ENCODE measurements around the gene PDE8B.

The PDE8B gene

GRCh38 chr5:77209495-77210090, 887 bp upstream of the PDE8B start:
- Histone ChIP-seq H3K9me3 (ENCODE audit: control extremely low read depth in 1 of 5, control insufficient read depth in 4 of 5, insufficient read depth in 2 of 5, low read depth in 1 of 5, low read length in 4 of 5) (no peaks in the 10 kb centered on the region), H3K4me1 (ENCODE audit: control extremely low read depth in 1 of 4, control insufficient read depth in 4 of 4, insufficient read depth in 4 of 4, low read length in 3 of 4) (peaks cover 5 to 17% (median 13%) of the 10 kb centered on the region in 4 experiments), H3K27me3 (replicated peaks in 2 of 5; ENCODE audit: control insufficient read depth in 4 of 5, insufficient read depth in 5 of 5, low read length in 4 of 5) (peaks cover 9 to 37% (median 15%) of the 10 kb centered on the region in 5 experiments), H3K4me3 (ENCODE audit: control insufficient read depth in 1 of 7, extremely low read depth in 1 of 7, insufficient read depth in 4 of 7, low read depth in 2 of 7, low read length in 6 of 7) (peak overlapping the region in 3 of 7 experiments; percentile 19 to 78 (median 72)), H3K36me3 (ENCODE audit: control insufficient read depth in 4 of 4, insufficient read depth in 4 of 4, low read length in 3 of 4) (no peaks in the 10 kb centered on the region), H3K27ac (ENCODE audit: insufficient read depth in 1 of 2, low read depth in 1 of 2, low read length in 2 of 2, poor library complexity in 1 of 2, severe bottlenecking in 2 of 2) (no peak overlapping the region)
- peak in 1 of 3 donors; percentile 5 for DNase-seq
- ChIA-PET POLR2A (no interaction called here), CTCF (interaction anchor here (1.3 kb wide), 1 partner anchor 10 kb away, joined by 3 read pairs; no protein-coding TSS in a partner anchor)
- WGBS (ENCODE audit: insufficient coverage): 88% methylated on average over 14 of the region's 14 CpGs

DNA sequence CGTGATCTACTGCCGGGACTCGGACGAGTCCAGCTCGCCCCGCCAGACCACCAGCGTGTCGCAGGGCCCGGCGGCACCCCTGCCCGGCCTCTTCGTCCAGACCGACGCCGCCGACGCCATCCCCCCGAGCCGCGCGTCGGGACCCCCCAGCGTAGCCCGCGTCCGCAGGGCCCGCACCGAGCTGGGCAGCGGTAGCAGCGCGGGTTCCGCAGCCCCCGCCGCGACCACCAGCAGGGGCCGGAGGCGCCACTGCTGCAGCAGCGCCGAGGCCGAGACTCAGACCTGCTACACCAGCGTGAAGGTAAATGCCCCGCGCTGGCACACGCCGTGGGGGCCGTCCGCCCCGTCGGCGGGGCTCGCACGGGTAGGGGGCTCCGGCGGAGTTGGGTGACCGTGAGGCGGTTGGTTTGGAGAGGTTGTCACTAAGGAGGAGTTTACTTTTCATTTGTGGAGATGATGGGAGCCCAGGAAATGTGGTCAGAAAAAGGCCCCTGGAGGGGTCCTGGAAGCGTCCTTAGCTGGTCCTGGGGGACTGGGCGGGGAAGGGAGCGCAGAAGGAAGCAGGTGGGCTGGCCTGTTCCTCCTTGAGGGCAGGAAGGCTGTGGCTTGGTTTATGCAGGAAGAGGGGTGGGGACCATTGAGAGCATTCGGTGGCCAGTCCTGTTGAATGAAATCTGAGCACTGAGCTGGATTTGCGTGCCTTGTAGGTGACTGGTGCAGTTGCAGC, 647 bp downstream of the PDE8B start:
- ChIA-PET POLR2A (no interaction called here), CTCF (interaction anchor here (1.0 to 1.2 kb wide), 2 partner anchors 8 to 379 kb away, joined by 3 read pairs; no protein-coding TSS in a partner anchor)
- under 1% methylated on average over 48 of the region's 61 CpGs for WGBS (ENCODE audit: insufficient coverage)
- H3K4me3 ChIP-seq (ENCODE audit: control insufficient read depth in 1 of 7, extremely low read depth in 1 of 7, insufficient read depth in 4 of 7, low read depth in 2 of 7, low read length in 6 of 7): peak overlapping the region; percentile 45 to 78 (median 66)
- peaks cover 9 to 37% (median 15%) of the 10 kb centered on the region in 5 experiments for H3K27me3 ChIP-seq (replicated peaks in 2 of 5; ENCODE audit: control insufficient read depth in 4 of 5, insufficient read depth in 5 of 5, low read length in 4 of 5)
- H3K36me3 ChIP-seq (ENCODE audit: control insufficient read depth in 4 of 4, insufficient read depth in 4 of 4, low read length in 3 of 4): no peaks in the 10 kb centered on the region
- H3K27ac ChIP-seq (ENCODE audit: insufficient read depth in 1 of 2, low read depth in 1 of 2, low read length in 2 of 2, poor library complexity in 1 of 2, severe bottlenecking in 2 of 2): no peak overlapping the region
- peak in 2 of 3 donors; percentile 46 to 60 for DNase-seq
- no peaks in the 10 kb centered on the region for H3K9me3 ChIP-seq (ENCODE audit: control extremely low read depth in 1 of 5, control insufficient read depth in 4 of 5, insufficient read depth in 2 of 5, low read depth in 1 of 5, low read length in 4 of 5)
- peaks cover 5 to 17% (median 13%) of the 10 kb centered on the region in 4 experiments for H3K4me1 ChIP-seq (ENCODE audit: control extremely low read depth in 1 of 4, control insufficient read depth in 4 of 4, insufficient read depth in 4 of 4, low read length in 3 of 4)

DNA sequence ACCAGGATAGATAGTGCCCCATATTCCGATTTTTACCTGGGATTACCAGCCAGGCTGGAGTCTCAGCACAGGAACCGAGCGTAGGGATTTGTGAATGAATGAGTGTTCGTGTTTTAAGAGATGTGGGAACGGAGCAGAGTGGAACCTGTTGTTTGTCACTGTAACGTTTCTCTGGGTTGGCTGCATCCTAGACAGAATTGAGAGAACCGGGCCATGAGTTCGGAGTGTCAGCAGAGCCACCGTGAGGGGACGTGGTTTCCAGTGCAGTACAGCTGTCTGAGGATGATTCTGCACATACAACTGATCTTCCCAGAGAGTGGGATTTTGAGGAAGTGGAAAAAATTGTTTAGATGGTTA, 1.2 kb downstream of the PDE8B start:
- DNase-seq: peak in 2 of 3 donors; percentile 39 to 48
- Histone ChIP-seq H3K27me3 (replicated peaks in 2 of 5; ENCODE audit: control insufficient read depth in 4 of 5, insufficient read depth in 5 of 5, low read length in 4 of 5) (peaks cover 9 to 37% (median 15%) of the 10 kb centered on the region in 5 experiments), H3K4me1 (ENCODE audit: control extremely low read depth in 1 of 4, control insufficient read depth in 4 of 4, insufficient read depth in 4 of 4, low read length in 3 of 4) (peaks cover 5 to 17% (median 13%) of the 10 kb centered on the region in 4 experiments), H3K36me3 (ENCODE audit: control insufficient read depth in 4 of 4, insufficient read depth in 4 of 4, low read length in 3 of 4) (no peaks in the 10 kb centered on the region), H3K4me3 (ENCODE audit: control insufficient read depth in 1 of 7, extremely low read depth in 1 of 7, insufficient read depth in 4 of 7, low read depth in 2 of 7, low read length in 6 of 7) (peak overlapping the region in 6 of 7 experiments; percentile 51 to 78 (median 69)), H3K27ac (ENCODE audit: insufficient read depth in 1 of 2, low read depth in 1 of 2, low read length in 2 of 2, poor library complexity in 1 of 2, severe bottlenecking in 2 of 2) (no peak overlapping the region), H3K9me3 (ENCODE audit: control extremely low read depth in 1 of 5, control insufficient read depth in 4 of 5, insufficient read depth in 2 of 5, low read depth in 1 of 5, low read length in 4 of 5) (no peaks in the 10 kb centered on the region)
- POLR2A ChIA-PET: no interaction called here
- CTCF ChIA-PET: interaction anchor here (1.0 to 1.2 kb wide), 2 partner anchors 9 to 380 kb away, joined by 3 read pairs; no protein-coding TSS in a partner anchor
- WGBS (ENCODE audit: insufficient coverage): 5% methylated on average over 6 of the region's 10 CpGs

DNA sequence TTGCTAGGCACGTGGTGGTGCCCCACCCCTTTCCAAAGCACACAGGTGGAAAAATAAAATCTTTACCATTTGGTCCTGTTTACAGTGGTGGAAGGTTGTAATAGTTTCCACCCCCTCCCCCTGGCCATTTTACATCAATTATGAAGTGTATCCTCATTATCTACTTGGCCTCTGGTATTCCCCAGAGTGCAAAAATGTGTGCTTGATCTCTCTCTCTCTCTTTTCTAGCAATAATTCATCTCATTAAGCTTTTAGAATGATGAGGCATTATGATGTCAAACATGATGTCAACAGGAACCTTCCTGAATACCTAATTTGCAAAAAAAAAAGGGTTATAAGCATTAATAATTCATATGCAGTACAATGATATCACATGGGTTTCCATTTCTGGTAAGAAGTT, 3.1 kb downstream of the PDE8B start:
- peaks cover 5 to 17% (median 13%) of the 10 kb centered on the region in 4 experiments for H3K4me1 ChIP-seq (ENCODE audit: control extremely low read depth in 1 of 4, control insufficient read depth in 4 of 4, insufficient read depth in 4 of 4, low read length in 3 of 4)
- DNase-seq: no peak
- WGBS (ENCODE audit: insufficient coverage): no CpG with 5 or more reads among the region's 1 CpG
- H3K4me3 ChIP-seq (ENCODE audit: control insufficient read depth in 1 of 7, extremely low read depth in 1 of 7, insufficient read depth in 4 of 7, low read depth in 2 of 7, low read length in 6 of 7): no peak overlapping the region
- ChIA-PET POLR2A (no interaction called here), CTCF (interaction anchor here (0.9 kb wide), 2 partner anchors 19 to 136 kb away, joined by 3 read pairs; no protein-coding TSS in a partner anchor)
- H3K27me3 ChIP-seq (replicated peaks in 2 of 5; ENCODE audit: control insufficient read depth in 4 of 5, insufficient read depth in 5 of 5, low read length in 4 of 5): peaks cover 9 to 35% (median 15%) of the 10 kb centered on the region in 5 experiments
- no peaks in the 10 kb centered on the region for H3K36me3 ChIP-seq (ENCODE audit: control insufficient read depth in 4 of 4, insufficient read depth in 4 of 4, low read length in 3 of 4)
- H3K9me3 ChIP-seq (ENCODE audit: control extremely low read depth in 1 of 5, control insufficient read depth in 4 of 5, insufficient read depth in 2 of 5, low read depth in 1 of 5, low read length in 4 of 5): no peaks in the 10 kb centered on the region
- no peak overlapping the region for H3K27ac ChIP-seq (ENCODE audit: insufficient read depth in 1 of 2, low read depth in 1 of 2, low read length in 2 of 2, poor library complexity in 1 of 2, severe bottlenecking in 2 of 2)

- no peak for DNase-seq
- ChIA-PET CTCF (no interaction called here), POLR2A (no interaction called here)
- WGBS (ENCODE audit: insufficient coverage): 96% methylated on average over 3 of the region's 4 CpGs
- Histone ChIP-seq H3K9me3 (ENCODE audit: control extremely low read depth in 1 of 5, control insufficient read depth in 4 of 5, insufficient read depth in 2 of 5, low read depth in 1 of 5, low read length in 4 of 5) (no peaks in the 10 kb centered on the region), H3K36me3 (ENCODE audit: control insufficient read depth in 4 of 4, insufficient read depth in 4 of 4, low read length in 3 of 4) (no peaks in the 10 kb centered on the region), H3K4me3 (ENCODE audit: control insufficient read depth in 1 of 7, extremely low read depth in 1 of 7, insufficient read depth in 4 of 7, low read depth in 2 of 7, low read length in 6 of 7) (no peak overlapping the region), H3K4me1 (ENCODE audit: control extremely low read depth in 1 of 4, control insufficient read depth in 4 of 4, insufficient read depth in 4 of 4, low read length in 3 of 4) (peaks cover 5 to 17% (median 13%) of the 10 kb centered on the region in 4 experiments), H3K27me3 (replicated peaks in 2 of 5; ENCODE audit: control insufficient read depth in 4 of 5, insufficient read depth in 5 of 5, low read length in 4 of 5) (peaks cover 7 to 34% (median 15%) of the 10 kb centered on the region in 5 experiments), H3K27ac (ENCODE audit: insufficient read depth in 1 of 2, low read depth in 1 of 2, low read length in 2 of 2, poor library complexity in 1 of 2, severe bottlenecking in 2 of 2) (no peak overlapping the region)
Measured at GRCh38 chr5:77214151-77214550, 3.7 kb downstream of the PDE8B start.

GRCh38 chr5:77218263-77218662, 7.8 kb downstream of the PDE8B start:
- H3K4me1 ChIP-seq (ENCODE audit: control extremely low read depth in 1 of 4, control insufficient read depth in 4 of 4, insufficient read depth in 4 of 4, low read length in 3 of 4): no peaks in the 10 kb centered on the region
- H3K36me3 ChIP-seq (ENCODE audit: control insufficient read depth in 4 of 4, insufficient read depth in 4 of 4, low read length in 3 of 4): no peaks in the 10 kb centered on the region
- CTCF ChIA-PET: interaction anchor here (0.9 to 1.9 kb wide), 6 partner anchors 9 to 78 kb away, joined by 3 to 5 read pairs (median 4); no protein-coding TSS in a partner anchor
- 80% methylated on average over 1 of the region's 4 CpGs for WGBS (ENCODE audit: insufficient coverage)
- H3K27me3 ChIP-seq (replicated peaks in 2 of 5; ENCODE audit: control insufficient read depth in 4 of 5, insufficient read depth in 5 of 5, low read length in 4 of 5): peaks cover 0 to 7% (median 0%) of the 10 kb centered on the region in 5 experiments
- no peak overlapping the region for H3K27ac ChIP-seq (ENCODE audit: insufficient read depth in 1 of 2, low read depth in 1 of 2, low read length in 2 of 2, poor library complexity in 1 of 2, severe bottlenecking in 2 of 2)
- POLR2A ChIA-PET: no interaction called here
- peak in 2 of 3 donors; percentile 30 to 33 for DNase-seq
- H3K4me3 ChIP-seq (ENCODE audit: control insufficient read depth in 1 of 7, extremely low read depth in 1 of 7, insufficient read depth in 4 of 7, low read depth in 2 of 7, low read length in 6 of 7): no peak overlapping the region
- peaks cover 0 to 2% (median 0%) of the 10 kb centered on the region in 5 experiments for H3K9me3 ChIP-seq (ENCODE audit: control extremely low read depth in 1 of 5, control insufficient read depth in 4 of 5, insufficient read depth in 2 of 5, low read depth in 1 of 5, low read length in 4 of 5)

DNA sequence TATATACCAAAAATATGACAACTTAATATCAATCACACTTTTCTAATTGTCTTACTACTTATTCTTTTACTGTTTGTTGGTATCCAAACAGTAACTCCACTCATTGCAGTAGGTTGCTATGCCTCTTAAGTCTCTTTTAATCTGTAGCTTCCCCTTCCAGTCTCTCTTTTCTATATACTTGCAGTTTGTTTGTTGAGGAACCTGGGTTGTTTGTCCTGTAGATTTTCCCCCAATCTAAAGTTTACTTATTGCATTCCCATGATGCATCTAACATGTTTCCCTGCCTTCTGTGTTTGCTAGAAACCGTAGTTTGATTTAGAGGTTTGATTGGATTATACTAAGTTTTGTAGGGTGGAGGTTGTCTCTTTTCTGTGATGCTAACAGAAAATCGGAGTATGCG, 10.6 kb downstream of the PDE8B start:
- WGBS (ENCODE audit: insufficient coverage): no CpG with 5 or more reads among the region's 3 CpGs
- no peaks in the 10 kb centered on the region for H3K36me3 ChIP-seq (ENCODE audit: control insufficient read depth in 4 of 4, insufficient read depth in 4 of 4, low read length in 3 of 4)
- POLR2A ChIA-PET: no interaction called here
- no peaks in the 10 kb centered on the region for H3K4me1 ChIP-seq (ENCODE audit: control extremely low read depth in 1 of 4, control insufficient read depth in 4 of 4, insufficient read depth in 4 of 4, low read length in 3 of 4)
- H3K9me3 ChIP-seq (ENCODE audit: control extremely low read depth in 1 of 5, control insufficient read depth in 4 of 5, insufficient read depth in 2 of 5, low read depth in 1 of 5, low read length in 4 of 5): peaks cover 0 to 2% (median 0%) of the 10 kb centered on the region in 5 experiments
- CTCF ChIA-PET: no interaction called here
- no peaks in the 10 kb centered on the region for H3K27me3 ChIP-seq (replicated peaks in 2 of 5; ENCODE audit: control insufficient read depth in 4 of 5, insufficient read depth in 5 of 5, low read length in 4 of 5)
- no peak for DNase-seq
- no peak overlapping the region for H3K27ac ChIP-seq (ENCODE audit: insufficient read depth in 1 of 2, low read depth in 1 of 2, low read length in 2 of 2, poor library complexity in 1 of 2, severe bottlenecking in 2 of 2)
- no peak overlapping the region for H3K4me3 ChIP-seq (ENCODE audit: control insufficient read depth in 1 of 7, extremely low read depth in 1 of 7, insufficient read depth in 4 of 7, low read depth in 2 of 7, low read length in 6 of 7)

Measured in common myeloid progenitor, CD34-positive (primary cell).